ENCODE measurements around the gene TMEM59.
"Not testable (repeated sequence)": the region's sequence is repeated elsewhere in the genome, so short reads cannot be mapped to it uniquely, and the experiment has no call there.

TMEM59 gene

GRCh38 chr1:53995683-53996082 lies 57.3 kb downstream of the TMEM59 start:
- DNase-seq (ENCODE audit: low read depth, low spot score): no peak
- H3K4me3 ChIP-seq (ENCODE audit: low read length): no peak overlapping the region

- not testable (repeated sequence) for H3K4me3 ChIP-seq (ENCODE audit: low read length); DNase-seq (ENCODE audit: low read depth, low spot score)
These were observed 58.5 kb downstream of the TMEM59 start for GRCh38 chr1:53994516-53994915.

- no peak overlapping the region for H3K4me3 ChIP-seq (ENCODE audit: low read length)
- DNase-seq (ENCODE audit: low read depth, low spot score): no peak
These were observed 60.7 kb downstream of the TMEM59 start for GRCh38 chr1:53992085-53992874.

- no peak overlapping the region for H3K4me3 ChIP-seq (ENCODE audit: low read length)
- no peak for DNase-seq (ENCODE audit: low read depth, low spot score)
These were observed 65.1 kb downstream of the TMEM59 start for GRCh38 chr1:53987880-53988279.

GRCh38 chr1:53986458-53986857 lies 66.5 kb downstream of the TMEM59 start:
- DNase-seq (ENCODE audit: low read depth, low spot score): peak; percentile 33
- no peak overlapping the region for H3K4me3 ChIP-seq (ENCODE audit: low read length)

- no peak for DNase-seq (ENCODE audit: low read depth, low spot score)
- H3K4me3 ChIP-seq (ENCODE audit: low read length): no peak overlapping the region
These were observed 68.3 kb downstream of the TMEM59 start for GRCh38 chr1:53984726-53985125.

- no peak overlapping the region for H3K4me3 ChIP-seq (ENCODE audit: low read length)
- no peak for DNase-seq (ENCODE audit: low read depth, low spot score)
These were observed 70.3 kb downstream of the TMEM59 start for GRCh38 chr1:53982763-53983104.

GRCh38 chr1:53982034-53982762 lies 70.8 kb downstream of the TMEM59 start:
- DNase-seq (ENCODE audit: low read depth, low spot score): no peak
- no peak overlapping the region for H3K4me3 ChIP-seq (ENCODE audit: low read length)

- DNase-seq (ENCODE audit: low read depth, low spot score): no peak
- no peak overlapping the region for H3K4me3 ChIP-seq (ENCODE audit: low read length)
These were observed 71.8 kb downstream of the TMEM59 start for GRCh38 chr1:53981220-53981619.

GRCh38 chr1:53979712-53980450 lies 73.1 kb downstream of the TMEM59 start:
- DNase-seq (ENCODE audit: low read depth, low spot score): no peak
- no peak overlapping the region for H3K4me3 ChIP-seq (ENCODE audit: low read length)

Measured in Jurkat, Clone E6-1 (cell line).